Transverse colon (tissue), 3 donors: ENCODE measurements around the gene TMED1.
"Not testable (repeated sequence)": the region's sequence is repeated elsewhere in the genome, so short reads cannot be mapped to it uniquely, and the experiment has no call there.

ENCODE experiments used
- CTCF ChIP-seq, 5 experiments: fragments of 200-600 bp in 3 of 5; fragments of 450-650 bp in 2 of 5; sonication (generic) in 3 of 5; IDR thresholded peaks; 1 replicate in 2 of 5; 2 replicates in 3 of 5; pipeline ENCODE4 v1.5.1; 2016 to 2017; ENCODE audit warnings: antibody characterized with exemption in 5 of 5, inconsistent platforms in 3 of 5, mild to moderate bottlenecking in 2 of 5, moderate library complexity in 1 of 5
- POLR2A ChIP-seq: fragments of 450-650 bp; IDR thresholded peaks from one replicate; pipeline ENCODE4 v1.6.1; 2016; ENCODE audit warnings: antibody characterized with exemption, mild to moderate bottlenecking, moderate library complexity

- TF ChIP-seq POLR2A; CTCF (IDR thresholded peaks at IDR 0.05): not testable (repeated sequence)
These were observed 41.6 kb upstream of the TMED1 start for GRCh38 chr19:10877608-10878007.
